Measurements from ENCODE around the gene TMEM54.

The TMEM54 gene

DNA sequence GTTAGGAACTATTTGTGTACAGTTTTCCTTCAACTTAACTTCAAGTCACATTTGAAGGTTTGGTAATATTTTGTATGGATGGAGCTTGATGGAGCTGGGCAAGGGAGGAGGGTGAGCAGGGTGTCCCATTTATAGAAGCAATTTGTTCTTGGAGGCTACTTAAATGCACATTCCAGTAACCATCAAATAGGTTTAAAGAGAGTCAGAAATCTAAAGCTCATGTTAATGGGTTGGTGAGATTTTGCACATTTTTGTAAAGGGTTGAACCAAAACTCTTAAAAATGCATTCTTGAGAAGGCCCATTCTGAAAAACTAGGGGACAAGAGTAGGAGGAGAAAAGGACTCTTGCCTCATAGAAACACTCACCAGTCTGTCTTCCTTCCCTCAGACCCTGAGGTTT is 40.6 kb downstream of the TMEM54 start:
- DNase-seq (ENCODE audit: low read depth): no peak
- no peak overlapping the region for H3K4me3 ChIP-seq (ENCODE audit: low read depth, low read length)
- TF ChIP-seq POLR2A (IDR thresholded peaks at IDR 0.05; ENCODE audit: extremely low read depth, insufficient read length) (no peak), MYC (IDR thresholded peaks at IDR 0.05; ENCODE audit: low read depth, low read length) (no peak)
- TF ChIP-seq, protein P1, sequence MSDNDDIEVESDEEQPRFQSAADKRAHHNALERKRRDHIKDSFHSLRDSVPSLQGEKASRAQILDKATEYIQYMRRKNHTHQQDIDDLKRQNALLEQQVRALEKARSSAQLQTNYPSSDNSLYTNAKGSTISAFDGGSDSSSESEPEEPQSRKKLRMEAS (IDR thresholded peaks at IDR 0.05; ENCODE audit: low read depth, low read length): no peak
- TF ChIP-seq, protein P2, sequence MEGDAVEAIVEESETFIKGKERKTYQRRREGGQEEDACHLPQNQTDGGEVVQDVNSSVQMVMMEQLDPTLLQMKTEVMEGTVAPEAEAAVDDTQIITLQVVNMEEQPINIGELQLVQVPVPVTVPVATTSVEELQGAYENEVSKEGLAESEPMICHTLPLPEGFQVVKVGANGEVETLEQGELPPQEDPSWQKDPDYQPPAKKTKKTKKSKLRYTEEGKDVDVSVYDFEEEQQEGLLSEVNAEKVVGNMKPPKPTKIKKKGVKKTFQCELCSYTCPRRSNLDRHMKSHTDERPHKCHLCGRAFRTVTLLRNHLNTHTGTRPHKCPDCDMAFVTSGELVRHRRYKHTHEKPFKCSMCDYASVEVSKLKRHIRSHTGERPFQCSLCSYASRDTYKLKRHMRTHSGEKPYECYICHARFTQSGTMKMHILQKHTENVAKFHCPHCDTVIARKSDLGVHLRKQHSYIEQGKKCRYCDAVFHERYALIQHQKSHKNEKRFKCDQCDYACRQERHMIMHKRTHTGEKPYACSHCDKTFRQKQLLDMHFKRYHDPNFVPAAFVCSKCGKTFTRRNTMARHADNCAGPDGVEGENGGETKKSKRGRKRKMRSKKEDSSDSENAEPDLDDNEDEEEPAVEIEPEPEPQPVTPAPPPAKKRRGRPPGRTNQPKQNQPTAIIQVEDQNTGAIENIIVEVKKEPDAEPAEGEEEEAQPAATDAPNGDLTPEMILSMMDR (IDR thresholded peaks at IDR 0.05; ENCODE audit: low read depth, low read length): no peak

DNA sequence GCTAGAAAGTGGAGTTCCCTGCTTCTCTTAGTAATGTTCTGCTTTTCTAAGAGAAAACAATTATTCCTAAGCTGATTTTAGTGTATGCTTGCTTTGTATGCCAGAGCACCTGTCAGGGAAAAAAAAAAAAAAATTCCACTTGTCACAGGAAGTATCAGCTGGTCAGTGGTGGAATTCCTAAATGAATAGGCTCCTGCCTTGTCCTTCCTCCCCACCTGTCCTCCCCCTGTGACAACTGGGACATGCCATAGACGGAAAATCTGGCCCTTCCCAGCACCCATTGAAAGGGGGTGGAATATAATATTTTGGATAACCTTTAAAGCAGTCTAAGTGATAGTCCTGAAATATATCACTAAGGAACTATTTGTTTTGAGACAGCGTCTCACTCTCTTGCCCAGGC is 41.3 kb downstream of the TMEM54 start:
- no peak overlapping the region for H3K4me3 ChIP-seq (ENCODE audit: low read depth, low read length)
- TF ChIP-seq, protein P1 (IDR thresholded peaks at IDR 0.05; ENCODE audit: low read depth, low read length): no peak
- TF ChIP-seq, protein P2 (IDR thresholded peaks at IDR 0.05; ENCODE audit: low read depth, low read length): no peak
- TF ChIP-seq POLR2A (IDR thresholded peaks at IDR 0.05; ENCODE audit: extremely low read depth, insufficient read length): no peak
- no peak for TF ChIP-seq MYC (IDR thresholded peaks at IDR 0.05; ENCODE audit: low read depth, low read length)
- no peak for DNase-seq (ENCODE audit: low read depth)

DNA sequence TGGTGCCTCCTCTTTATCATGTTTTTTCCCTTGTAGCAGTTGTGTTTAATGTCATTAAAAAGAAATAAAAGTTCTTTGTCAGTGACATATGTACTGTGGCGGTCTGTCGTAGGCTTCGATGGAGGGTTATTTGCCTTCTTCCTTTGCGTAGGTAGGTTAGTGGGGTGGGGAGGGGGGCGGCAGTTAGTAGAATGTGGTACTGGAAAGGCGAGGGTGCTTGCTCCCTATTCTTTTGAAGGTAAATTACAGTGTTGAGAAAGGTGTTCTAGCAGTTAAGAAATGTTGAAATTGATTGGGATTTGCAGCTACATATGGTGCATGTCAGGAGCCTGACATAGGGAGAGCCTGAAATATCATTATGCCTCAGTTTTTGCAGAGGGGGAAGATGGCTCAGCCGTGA is 42.4 kb downstream of the TMEM54 start:
- TF ChIP-seq, protein P1 (IDR thresholded peaks at IDR 0.05; ENCODE audit: low read depth, low read length): no peak
- TF ChIP-seq, protein P2 (IDR thresholded peaks at IDR 0.05; ENCODE audit: low read depth, low read length): no peak
- TF ChIP-seq POLR2A (IDR thresholded peaks at IDR 0.05; ENCODE audit: extremely low read depth, insufficient read length): no peak
- no peak for TF ChIP-seq MYC (IDR thresholded peaks at IDR 0.05; ENCODE audit: low read depth, low read length)
- no peak for DNase-seq (ENCODE audit: low read depth)

DNA sequence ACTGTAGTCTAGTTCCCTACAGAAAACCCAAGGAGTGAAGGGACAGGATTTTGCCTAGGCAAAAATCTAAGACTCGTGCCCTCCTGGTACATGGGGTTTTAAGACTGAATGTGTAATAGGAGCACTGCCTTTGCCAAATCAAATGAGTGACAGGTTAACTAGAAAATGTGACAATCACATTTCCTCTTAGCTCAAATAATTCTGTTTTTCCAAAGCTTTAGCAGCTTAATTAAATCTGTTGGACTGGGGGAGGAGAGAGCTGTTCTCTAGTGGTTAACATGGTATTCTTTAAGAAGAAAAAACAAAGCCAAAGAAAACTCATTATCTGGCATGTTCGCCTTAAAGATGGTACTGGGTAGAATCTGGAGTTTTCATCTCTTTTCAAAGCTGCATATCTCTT is 43.1 kb downstream of the TMEM54 start:
- TF ChIP-seq MYC (IDR thresholded peaks at IDR 0.05; ENCODE audit: low read depth, low read length): no peak
- TF ChIP-seq, protein P1 (IDR thresholded peaks at IDR 0.05; ENCODE audit: low read depth, low read length): no peak
- TF ChIP-seq POLR2A (IDR thresholded peaks at IDR 0.05; ENCODE audit: extremely low read depth, insufficient read length): no peak
- TF ChIP-seq, protein P2 (IDR thresholded peaks at IDR 0.05; ENCODE audit: low read depth, low read length): no peak
- H3K4me3 ChIP-seq (ENCODE audit: low read depth, low read length): no peak overlapping the region
- DNase-seq (ENCODE audit: low read depth): no peak

More for the DNA sequence above, 42.4 kb downstream of the TMEM54 start:
- no peak overlapping the region for H3K4me3 ChIP-seq (ENCODE audit: low read depth, low read length)

DNA sequence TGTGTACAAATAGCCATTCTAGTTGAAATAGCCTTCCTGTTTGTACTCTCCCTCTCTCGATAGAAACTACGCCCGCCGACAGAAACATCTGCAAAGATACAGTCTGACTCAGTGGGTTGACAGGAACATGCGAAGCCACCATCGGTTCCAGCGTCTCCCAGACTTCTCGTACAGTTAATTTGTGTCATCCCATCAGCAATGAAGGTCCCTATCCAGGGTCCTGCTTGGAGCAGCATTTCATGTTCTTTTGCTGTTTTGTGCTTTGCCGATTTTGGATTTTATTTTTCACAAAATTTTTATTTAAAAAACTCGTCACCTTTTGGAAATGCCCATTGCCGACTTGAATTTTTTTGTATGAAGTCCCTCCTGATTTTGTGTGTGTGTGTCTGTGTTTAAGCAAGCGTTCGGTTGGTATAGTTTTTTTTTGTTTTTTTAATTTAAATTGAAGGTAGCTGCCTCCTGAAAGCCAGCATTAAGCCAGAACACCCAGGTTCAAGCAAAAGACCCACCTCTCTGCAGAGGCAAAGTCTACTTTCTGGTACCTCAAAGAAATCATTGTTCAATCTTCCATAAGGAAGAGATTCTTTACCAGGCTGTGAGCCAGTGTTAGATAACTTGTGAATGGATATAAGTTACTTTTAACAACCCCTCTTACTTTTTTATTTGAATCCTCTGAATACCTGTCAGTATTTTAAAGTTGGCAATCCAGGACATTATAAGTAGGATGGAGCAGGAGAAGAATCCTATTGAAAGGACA is 45.1 kb downstream of the TMEM54 start:
- TF ChIP-seq, protein P1 (IDR thresholded peaks at IDR 0.05; ENCODE audit: low read depth, low read length): no peak
- TF ChIP-seq, protein P2 (IDR thresholded peaks at IDR 0.05; ENCODE audit: low read depth, low read length): no peak
- no peak overlapping the region for H3K4me3 ChIP-seq (ENCODE audit: low read depth, low read length)
- DNase-seq (ENCODE audit: low read depth): no peak

Measured in NB4 (cell line).